ENCODE measurements around the gene CREBBP.

CREBBP gene

GRCh38 chr16:3873482-3874173, 6.9 kb downstream of the CREBBP start:
- Histone ChIP-seq H3K36me3 (ENCODE audit: insufficient read depth, insufficient read length, low read length) (peaks cover 21% of the 10 kb centered on the region), H3K27me3 (ENCODE audit: insufficient read depth, insufficient read length) (no peaks in the 10 kb centered on the region), H3K9me3 (ENCODE audit: insufficient read depth, low read length) (no peaks in the 10 kb centered on the region), H3K4me1 (ENCODE audit: insufficient read depth, insufficient read length) (peaks cover 19% of the 10 kb centered on the region), H3K9ac (ENCODE audit: insufficient read length, low read depth) (no peak overlapping the region), H3K4me3 (ENCODE audit: insufficient read length, low read depth) (no peak overlapping the region)
- no peak for DNase-seq (ENCODE audit: low read depth, low spot score)
- TF ChIP-seq YY1 (IDR thresholded peaks at IDR 0.05; ENCODE audit: insufficient read depth, insufficient read length), result no peak
- TF ChIP-seq ZNF274 (IDR thresholded peaks at IDR 0.05; ENCODE audit: low read depth, low read length), result no peak
- no peak for TF ChIP-seq SUZ12 (IDR thresholded peaks at IDR 0.05; ENCODE audit: extremely low read depth, insufficient read depth, insufficient read length)

GRCh38 chr16:3872216-3872895, 8.2 kb downstream of the CREBBP start:
- H3K36me3 ChIP-seq (ENCODE audit: insufficient read depth, insufficient read length, low read length), result peaks cover 15% of the 10 kb centered on the region
- DNase-seq (ENCODE audit: low read depth, low spot score), result no peak

GRCh38 chr16:3868967-3869366, 11.5 kb downstream of the CREBBP start:
- H3K9me3 ChIP-seq (ENCODE audit: insufficient read depth, low read length), result no peaks in the 10 kb centered on the region
- DNase-seq (ENCODE audit: low read depth, low spot score), result no peak
- TF ChIP-seq YY1 (IDR thresholded peaks at IDR 0.05; ENCODE audit: insufficient read depth, insufficient read length), result no peak
- TF ChIP-seq ZNF274 (IDR thresholded peaks at IDR 0.05; ENCODE audit: low read depth, low read length), result no peak
- TF ChIP-seq SUZ12 (IDR thresholded peaks at IDR 0.05; ENCODE audit: extremely low read depth, insufficient read depth, insufficient read length), result no peak
- H3K27me3 ChIP-seq (ENCODE audit: insufficient read depth, insufficient read length), result no peaks in the 10 kb centered on the region
- H3K4me3 ChIP-seq (ENCODE audit: insufficient read length, low read depth), result no peak overlapping the region
- H3K36me3 ChIP-seq (ENCODE audit: insufficient read depth, insufficient read length, low read length), result peaks cover 7% of the 10 kb centered on the region
- peaks cover 18% of the 10 kb centered on the region for H3K4me1 ChIP-seq (ENCODE audit: insufficient read depth, insufficient read length)
- H3K9ac ChIP-seq (ENCODE audit: insufficient read length, low read depth), result no peak overlapping the region

More at GRCh38 chr16:3872216-3872895, 8.2 kb downstream of the CREBBP start:
- no peaks in the 10 kb centered on the region for H3K27me3 ChIP-seq (ENCODE audit: insufficient read depth, insufficient read length)
- TF ChIP-seq ZNF274 (IDR thresholded peaks at IDR 0.05; ENCODE audit: low read depth, low read length) (no peak), YY1 (IDR thresholded peaks at IDR 0.05; ENCODE audit: insufficient read depth, insufficient read length) (no peak), SUZ12 (IDR thresholded peaks at IDR 0.05; ENCODE audit: extremely low read depth, insufficient read depth, insufficient read length) (no peak)
- peaks cover 19% of the 10 kb centered on the region for H3K4me1 ChIP-seq (ENCODE audit: insufficient read depth, insufficient read length)
- no peaks in the 10 kb centered on the region for H3K9me3 ChIP-seq (ENCODE audit: insufficient read depth, low read length)
- H3K4me3 ChIP-seq (ENCODE audit: insufficient read length, low read depth), result no peak overlapping the region
- no peak overlapping the region for H3K9ac ChIP-seq (ENCODE audit: insufficient read length, low read depth)

GRCh38 chr16:3868556-3868955, 12.0 kb downstream of the CREBBP start:
- H3K4me3 ChIP-seq (ENCODE audit: insufficient read length, low read depth), result no peak overlapping the region
- TF ChIP-seq YY1 (IDR thresholded peaks at IDR 0.05; ENCODE audit: insufficient read depth, insufficient read length), result no peak
- no peak for TF ChIP-seq SUZ12 (IDR thresholded peaks at IDR 0.05; ENCODE audit: extremely low read depth, insufficient read depth, insufficient read length)
- TF ChIP-seq ZNF274 (IDR thresholded peaks at IDR 0.05; ENCODE audit: low read depth, low read length), result no peak
- H3K36me3 ChIP-seq (ENCODE audit: insufficient read depth, insufficient read length, low read length), result peaks cover 7% of the 10 kb centered on the region
- H3K9ac ChIP-seq (ENCODE audit: insufficient read length, low read depth), result no peak overlapping the region
- no peak for DNase-seq (ENCODE audit: low read depth, low spot score)
- no peaks in the 10 kb centered on the region for H3K9me3 ChIP-seq (ENCODE audit: insufficient read depth, low read length)
- peaks cover 20% of the 10 kb centered on the region for H3K4me1 ChIP-seq (ENCODE audit: insufficient read depth, insufficient read length)
- no peaks in the 10 kb centered on the region for H3K27me3 ChIP-seq (ENCODE audit: insufficient read depth, insufficient read length)

- no peaks in the 10 kb centered on the region for H3K9me3 ChIP-seq (ENCODE audit: insufficient read depth, low read length)
- DNase-seq (ENCODE audit: low read depth, low spot score), result no peak
- H3K36me3 ChIP-seq (ENCODE audit: insufficient read depth, insufficient read length, low read length), result peaks cover 10% of the 10 kb centered on the region
- TF ChIP-seq ZNF274 (IDR thresholded peaks at IDR 0.05; ENCODE audit: low read depth, low read length) (no peak), SUZ12 (IDR thresholded peaks at IDR 0.05; ENCODE audit: extremely low read depth, insufficient read depth, insufficient read length) (no peak), YY1 (IDR thresholded peaks at IDR 0.05; ENCODE audit: insufficient read depth, insufficient read length) (no peak)
- H3K4me3 ChIP-seq (ENCODE audit: insufficient read length, low read depth), result no peak overlapping the region
- H3K9ac ChIP-seq (ENCODE audit: insufficient read length, low read depth), result no peak overlapping the region
- H3K4me1 ChIP-seq (ENCODE audit: insufficient read depth, insufficient read length), result peaks cover 13% of the 10 kb centered on the region
- no peaks in the 10 kb centered on the region for H3K27me3 ChIP-seq (ENCODE audit: insufficient read depth, insufficient read length)
Observed at GRCh38 chr16:3866703-3867431, 13.6 kb downstream of the CREBBP start.

GRCh38 chr16:3865241-3865640, 15.3 kb downstream of the CREBBP start:
- peaks cover 13% of the 10 kb centered on the region for H3K4me1 ChIP-seq (ENCODE audit: insufficient read depth, insufficient read length)
- H3K36me3 ChIP-seq (ENCODE audit: insufficient read depth, insufficient read length, low read length), result peaks cover 12% of the 10 kb centered on the region
- TF ChIP-seq ZNF274 (IDR thresholded peaks at IDR 0.05; ENCODE audit: low read depth, low read length) (no peak), YY1 (IDR thresholded peaks at IDR 0.05; ENCODE audit: insufficient read depth, insufficient read length) (no peak), SUZ12 (IDR thresholded peaks at IDR 0.05; ENCODE audit: extremely low read depth, insufficient read depth, insufficient read length) (no peak)
- H3K4me3 ChIP-seq (ENCODE audit: insufficient read length, low read depth), result no peak overlapping the region
- H3K9me3 ChIP-seq (ENCODE audit: insufficient read depth, low read length), result no peaks in the 10 kb centered on the region
- no peak for DNase-seq (ENCODE audit: low read depth, low spot score)
- H3K9ac ChIP-seq (ENCODE audit: insufficient read length, low read depth), result no peak overlapping the region
- no peaks in the 10 kb centered on the region for H3K27me3 ChIP-seq (ENCODE audit: insufficient read depth, insufficient read length)

- Histone ChIP-seq H3K4me3 (ENCODE audit: insufficient read length, low read depth) (no peak overlapping the region), H3K27me3 (ENCODE audit: insufficient read depth, insufficient read length) (no peaks in the 10 kb centered on the region), H3K4me1 (ENCODE audit: insufficient read depth, insufficient read length) (peaks cover 13% of the 10 kb centered on the region), H3K9me3 (ENCODE audit: insufficient read depth, low read length) (no peaks in the 10 kb centered on the region), H3K9ac (ENCODE audit: insufficient read length, low read depth) (no peak overlapping the region), H3K36me3 (ENCODE audit: insufficient read depth, insufficient read length, low read length) (peaks cover 12% of the 10 kb centered on the region)
- TF ChIP-seq SUZ12 (IDR thresholded peaks at IDR 0.05; ENCODE audit: extremely low read depth, insufficient read depth, insufficient read length) (no peak), ZNF274 (IDR thresholded peaks at IDR 0.05; ENCODE audit: low read depth, low read length) (no peak), YY1 (IDR thresholded peaks at IDR 0.05; ENCODE audit: insufficient read depth, insufficient read length) (no peak)
- DNase-seq (ENCODE audit: low read depth, low spot score), result no peak
Observed at GRCh38 chr16:3864562-3864961, 16.0 kb downstream of the CREBBP start.
